Liver (tissue), 3 donors: ENCODE data around the gene ZNF556.

Experiments used
- CTCF ChIP-seq: fragments of 150-350 bp; IDR thresholded peaks from 2 replicates; pipeline ENCODE4 v1.5.1; 2017; ENCODE audit warnings: improper control_type of control experiment, low read depth, low read length; ENCODE audit not compliant: missing input control
- EGR1 ChIP-seq, 2 donors: IDR thresholded peaks; 2 replicates each; pipeline ENCODE4 v1.6.1; 2016 to 2018; ENCODE audit warnings: antibody characterized with exemption in 2 of 2, low read depth in 2 of 2
- GABPA ChIP-seq, 2 donors: IDR thresholded peaks in 1 of 2; conservative IDR thresholded peaks in 1 of 2; 2 replicates each; pipeline ENCODE4 v1.6.1; 2016; ENCODE audit warnings: antibody characterized with exemption in 2 of 2, mild to moderate bottlenecking in 1 of 2, moderate library complexity in 1 of 2
- HNF4G ChIP-seq: IDR thresholded peaks from 2 replicates; pipeline ENCODE4 v1.6.1; 2016; ENCODE audit warnings: antibody characterized with exemption
- RAD21 ChIP-seq, 2 donors: IDR thresholded peaks; 2 replicates each; pipeline ENCODE4 v1.6.1; 2016; ENCODE audit warnings: antibody characterized with exemption in 2 of 2, mild to moderate bottlenecking in 2 of 2
- TAF1 ChIP-seq: conservative IDR thresholded peaks from 2 replicates; pipeline ENCODE4 v1.6.1; 2016; ENCODE audit warnings: antibody characterized with exemption, mild to moderate bottlenecking
- YY1 ChIP-seq: IDR thresholded peaks from 2 replicates; pipeline ENCODE4 v1.6.1; 2016; ENCODE audit warnings: antibody characterized with exemption, mild to moderate bottlenecking
- ZBTB33 ChIP-seq: IDR thresholded peaks from 2 replicates; pipeline ENCODE4 v1.6.1; 2016; ENCODE audit warnings: antibody characterized with exemption
- donor health status: healthy.
- donor health status: healthy.

GRCh38 chr19:2841855-2842574 is 25.1 kb upstream of the ZNF556 start:
- TF ChIP-seq EGR1 (IDR thresholded peaks at IDR 0.05; ENCODE audit: low read depth in 2 of 2) (no peak), CTCF (no peak), GABPA (IDR thresholded peaks at IDR 0.05 in 1 of 2, conservative IDR thresholded peaks at IDR 0.05 in 1 of 2) (no peak), YY1 (no peak), HNF4G (no peak), RAD21 (IDR thresholded peaks at IDR 0.05) (no peak), TAF1 (no peak), ZBTB33 (no peak)
